SK-N-MC (cell line): ENCODE measurements around the gene TAGLN3.

Experiments
- EZH2 ChIP-seq: fragments of 200-600 bp; sonication (generic); IDR thresholded peaks from one replicate; pipeline ENCODE4 v1.6.1; 2017; ENCODE audit warnings: antibody characterized with exemption
- POLR2AphosphoS5 ChIP-seq: IDR thresholded peaks from 2 replicates; pipeline ENCODE4 v1.6.1; 2012; ENCODE audit warnings: mild to moderate bottlenecking, low read depth, low read length, borderline replicate concordance

GRCh38 chr3:111999484-112000324, 982 bp downstream of the TAGLN3 start:
- TF ChIP-seq EZH2 = no peak
- no peak for TF ChIP-seq POLR2AphosphoS5
